Measurements from ENCODE around the gene COPS9. TPM values are rescaled to one million over a fixed set of nuclear protein-coding genes. Genes with fewer than 3 reads are reported as not detected.

COPS9 gene
- total RNA-seq, 2 donors from 2014 or later: 170 to 184 TPM

GRCh38 chr2:240160291-240161086 lies 24.4 kb upstream of the COPS9 start:
- intact Hi-C loops (cut with DNase I): no loop called here
- no peak for DNase-seq
- Histone ChIP-seq H3K27me3 (no peaks in the 10 kb centered on the region), H3K4me3 (no peak overlapping the region), H3K27ac (no peak overlapping the region), H3K36me3 (replicated peaks in 1 of 2; ENCODE audit: insufficient read depth in 1 of 2, low read depth in 2 of 2) (no peaks in the 10 kb centered on the region), H3K4me1 (no peaks in the 10 kb centered on the region), H3K9me3 (no peaks in the 10 kb centered on the region)
- TF ChIP-seq CTCF (IDR thresholded peaks at IDR 0.05): no peak
- no peak for TF ChIP-seq POLR2A (IDR thresholded peaks at IDR 0.05)
- no peak for ATAC-seq
- WGBS, 2 donors: 68 to 70% methylated on average over 5 to 18 of the region's 18 CpGs

- Histone ChIP-seq H3K27ac (no peak overlapping the region), H3K9me3 (no peaks in the 10 kb centered on the region), H3K4me1 (no peaks in the 10 kb centered on the region), H3K4me3 (no peak overlapping the region), H3K36me3 (replicated peaks in 1 of 2; ENCODE audit: insufficient read depth in 1 of 2, low read depth in 2 of 2) (no peaks in the 10 kb centered on the region), H3K27me3 (no peaks in the 10 kb centered on the region)
- ATAC-seq: no peak
- TF ChIP-seq POLR2A (IDR thresholded peaks at IDR 0.05): no peak
- no peak for TF ChIP-seq CTCF (IDR thresholded peaks at IDR 0.05)
- DNase-seq: no peak
- intact Hi-C loops (cut with DNase I): no loop called here
- WGBS, 2 donors: 75 to 88% methylated on average over 19 to 21 of the region's 21 CpGs
These were observed 23.2 kb upstream of the COPS9 start for GRCh38 chr2:240159251-240159839.

- no peak overlapping the region for H3K4me3 ChIP-seq
- WGBS, 2 donors: 71 to 83% methylated on average over 1 to 5 of the region's 5 CpGs
These were observed 21.0 kb upstream of the COPS9 start for GRCh38 chr2:240157147-240157470.

GRCh38 chr2:240156435-240157146 lies 20.5 kb upstream of the COPS9 start:
- H3K4me3 ChIP-seq: no peak overlapping the region
- 70 to 80% methylated on average over 23 to 29 of the region's 29 CpGs for WGBS, 2 donors
- ATAC-seq: no peak

More at GRCh38 chr2:240157147-240157470, 21.0 kb upstream of the COPS9 start:
- no peaks in the 10 kb centered on the region for H3K4me1 ChIP-seq
- H3K27ac ChIP-seq: no peak overlapping the region
- no peak for TF ChIP-seq CTCF (IDR thresholded peaks at IDR 0.05)
- no peak for TF ChIP-seq POLR2A (IDR thresholded peaks at IDR 0.05)
- intact Hi-C loops (cut with DNase I): no loop called here
- H3K27me3 ChIP-seq: no peaks in the 10 kb centered on the region
- DNase-seq (no peak), ATAC-seq (no peak)
- H3K36me3 ChIP-seq (replicated peaks in 1 of 2; ENCODE audit: insufficient read depth in 1 of 2, low read depth in 2 of 2): no peaks in the 10 kb centered on the region
- H3K9me3 ChIP-seq: no peaks in the 10 kb centered on the region

More at GRCh38 chr2:240156435-240157146, 20.5 kb upstream of the COPS9 start:
- DNase-seq: no peak
- Histone ChIP-seq H3K27me3 (no peaks in the 10 kb centered on the region), H3K9me3 (no peaks in the 10 kb centered on the region), H3K27ac (no peak overlapping the region), H3K4me1 (no peaks in the 10 kb centered on the region), H3K36me3 (replicated peaks in 1 of 2; ENCODE audit: insufficient read depth in 1 of 2, low read depth in 2 of 2) (no peaks in the 10 kb centered on the region)
- intact Hi-C loops (cut with DNase I): no loop called here
- TF ChIP-seq CTCF (IDR thresholded peaks at IDR 0.05): no peak
- no peak for TF ChIP-seq POLR2A (IDR thresholded peaks at IDR 0.05)

Measured in body of pancreas (tissue), 4 donors.